Endothelial cell of umbilical vein (primary cell): ENCODE data around the gene STXBP5. TPM values are rescaled to one million over a fixed set of nuclear protein-coding genes. Genes with fewer than 3 reads are reported as not detected.

Experiments
- BruUV-seq: library from RNA; stranded (reverse); fragments of 400-500 nt; replicated peaks from 2 replicates; lab custom pipeline; 2021; lab: Mats Ljungman, UMichigan
- CTCF ChIA-PET: fragments of 300-600, 350-600 bp; sonication (Branson Sonifier 250); formaldehyde crosslinking; loops from one replicate; lab custom pipeline; 2021; ENCODE audit warnings: antibody characterized with exemption, inconsistent platforms; lab: Charles Lee
- POLR2A ChIA-PET: fragments of 300-600, 350-600 bp; sonication (Branson Sonifier 250); formaldehyde crosslinking; loops from one replicate; lab custom pipeline; 2021; ENCODE audit warnings: antibody characterized with exemption, inconsistent platforms; lab: Charles Lee
- DNase-seq: peaks from one replicate; pipeline ENCODE4 v3.0.0-alpha.2; 2011; ENCODE audit warnings: low read depth, low spot score
- FAIRE-seq: peaks from 2 replicates; lab custom pipeline; 2011; peaks lifted over from hg19 to GRCh38; lab: Jason Lieb, UNC
- H2AFZ ChIP-seq: 2 replicates; pipeline ENCODE4 v1.6.0; 2012; ENCODE audit warnings: low read depth, low read length, control low read depth, inconsistent platforms
- H3K27ac ChIP-seq: 2 replicates; pipeline ENCODE4 v1.5.1; 2011; ENCODE audit warnings: low read depth, mild to moderate bottlenecking, control low read depth, low read length, moderate library complexity; ENCODE audit not compliant: insufficient read depth
- H3K27me3 ChIP-seq, 2 experiments: 2 replicates each; pipeline versions ENCODE4 v1.6.0 to v1.6.1; 2011; ENCODE audit warnings: low read length in 2 of 2, mixed read lengths in 1 of 2; ENCODE audit not compliant: control insufficient read depth in 2 of 2, insufficient read depth in 2 of 2
- H3K36me3 ChIP-seq, 2 experiments: 2 replicates in 1 of 2; 3 replicates in 1 of 2; pipeline ENCODE4 v1.5.1; 2011; ENCODE audit warnings: low read length in 2 of 2, mild to moderate bottlenecking in 1 of 2, moderate library complexity in 1 of 2; ENCODE audit not compliant: control insufficient read depth in 2 of 2, insufficient read depth in 2 of 2; ENCODE audit errors: extremely low read depth in 1 of 2
- H3K4me1 ChIP-seq: 3 replicates; pipeline ENCODE4 v1.5.1; 2011; ENCODE audit warnings: mild to moderate bottlenecking, low read length; ENCODE audit not compliant: control insufficient read depth, insufficient read depth; ENCODE audit errors: extremely low read depth
- H3K4me2 ChIP-seq: 2 replicates; pipeline ENCODE4 v1.6.1; 2011; ENCODE audit warnings: low read length, control low read depth, mixed read lengths; ENCODE audit not compliant: insufficient read depth
- H3K4me3 ChIP-seq, 3 experiments: fragments of 200-600 bp in 1 of 3; sonication (generic), shearing (Covaris generic) in 1 of 3; replicated peaks in 1 of 3; 2 replicates each; pipeline ENCODE4 v1.5.1; 2011 to 2016; ENCODE audit warnings: control low read depth in 3 of 3, low read length in 3 of 3, mild to moderate bottlenecking in 2 of 3, inconsistent platforms in 1 of 3, low read depth in 1 of 3, moderate library complexity in 1 of 3; ENCODE audit not compliant: insufficient read depth in 1 of 3
- H3K79me2 ChIP-seq: 2 replicates; pipeline ENCODE4 v1.6.0; 2012; ENCODE audit warnings: low read length, inconsistent platforms; ENCODE audit not compliant: control insufficient read depth, insufficient read depth
- H3K9ac ChIP-seq: replicated peaks from 2 replicates; pipeline ENCODE3; 2011; ENCODE audit warnings: low read length, control low read depth; ENCODE audit not compliant: insufficient read depth; ENCODE audit errors: extremely low read depth
- H3K9me1 ChIP-seq: replicated peaks from 3 replicates; pipeline ENCODE4 v1.6.0; 2011; ENCODE audit warnings: mild to moderate bottlenecking, low read length; ENCODE audit not compliant: control insufficient read depth, insufficient read depth; ENCODE audit errors: extremely low read depth
- H3K9me3 ChIP-seq: replicated peaks from 2 replicates; pipeline ENCODE4 v1.5.1; 2012; ENCODE audit warnings: low read length, inconsistent platforms; ENCODE audit not compliant: control insufficient read depth, insufficient read depth
- H4K20me1 ChIP-seq: replicated peaks from 2 replicates; pipeline ENCODE3; 2011; ENCODE audit warnings: mild to moderate bottlenecking, low read length; ENCODE audit not compliant: control insufficient read depth, insufficient read depth; ENCODE audit errors: extremely low read depth
- CTCF ChIP-seq, 2 donors: IDR thresholded peaks; 1 replicate in 1 of 2; 2 replicates in 1 of 2; pipeline ENCODE4 v1.5.1; 2011; ENCODE audit warnings: low read length in 2 of 2, mild to moderate bottlenecking in 2 of 2, moderate library complexity in 2 of 2, control low read depth in 1 of 2, inconsistent platforms in 1 of 2, low read depth in 1 of 2; ENCODE audit not compliant: insufficient read depth in 1 of 2; ENCODE audit errors: extremely low read depth in 1 of 2
- EZH2 ChIP-seq: IDR thresholded peaks from 2 replicates; pipeline ENCODE4 v1.6.1; 2012; ENCODE audit warnings: borderline replicate concordance, low read depth, mild to moderate bottlenecking, moderate library complexity, low read length, inconsistent platforms; ENCODE audit not compliant: severe bottlenecking
- FOS ChIP-seq: IDR thresholded peaks from 2 replicates; pipeline ENCODE4 v1.6.1; 2011; ENCODE audit warnings: mild to moderate bottlenecking, low read length, moderate library complexity, borderline replicate concordance; ENCODE audit not compliant: insufficient read depth
- GATA2 ChIP-seq: IDR thresholded peaks from 2 replicates; pipeline ENCODE4 v1.7.0; 2011; ENCODE audit warnings: low read depth, mild to moderate bottlenecking, moderate library complexity, mixed read lengths, low read length; ENCODE audit not compliant: insufficient read length, insufficient read depth
- JUN ChIP-seq: IDR thresholded peaks from 2 replicates; pipeline ENCODE4 v1.6.1; 2011; ENCODE audit warnings: borderline replicate concordance, low read depth; ENCODE audit not compliant: insufficient read length, insufficient read depth
- MAX ChIP-seq: IDR thresholded peaks from 2 replicates; pipeline ENCODE4 v1.6.1; 2011; ENCODE audit not compliant: insufficient read depth, insufficient read length
- MYC ChIP-seq: IDR thresholded peaks from one replicate; pipeline ENCODE4 v1.6.1; 2011; ENCODE audit warnings: mild to moderate bottlenecking, low read depth, low read length
- POLR2A ChIP-seq: IDR thresholded peaks from 2 replicates; pipeline ENCODE4 v1.6.1; 2012; ENCODE audit warnings: low read depth, mild to moderate bottlenecking, control low read depth, low read length
- POLR2AphosphoS5 ChIP-seq: IDR thresholded peaks from 2 replicates; pipeline ENCODE4 v1.6.1; 2012; ENCODE audit warnings: low read depth, mild to moderate bottlenecking, control low read depth, low read length, moderate library complexity; ENCODE audit not compliant: insufficient read depth
- dilution Hi-C: fragments of 300-500 bp; cut with MboI; formaldehyde crosslinking; loops from one replicate; pipeline ENCODE4 v1.15.0; 2019; ENCODE audit warnings: low sequenced_read_pairs; ENCODE audit not compliant: extremely low pct_ligation_motif_present
- intact Hi-C: fragments of 100-400 bp; cut with micrococcal nuclease; formaldehyde crosslinking; loops from one replicate; pipeline ENCODE4 v1.10.0; 2022
- polyA plus RNA-seq, 4 experiments: library from polyadenylated mRNA; depleted of rRNA in 3 of 4; stranded (reverse) in 3 of 4; unstranded in 1 of 4; fragments of >200 nt; gene quantifications; 2 replicates each; pipeline versions ENCODE4 v1.2.1 to v1.2.3, GENCODE V29; 2011 to 2012; ENCODE audit warnings: missing spikeins in 1 of 4
- total RNA-seq: library from RNA; stranded (reverse); gene quantifications from 2 replicates; pipeline ENCODE4 v1.2.3, GENCODE V29; 2021

Gene STXBP5
- total and polyA plus RNA-seq, 2 donors (not counting 3 experiments of a cell fraction or from before 2014, with no cell fraction given), result 7.1 to 21.8 TPM

GRCh38 chr6:147231589-147231988, 27.4 kb downstream of the STXBP5 start:
- no peaks in the 10 kb centered on the region for H3K9me3 ChIP-seq
- H3K36me3 ChIP-seq, result no peaks in the 10 kb centered on the region
- no TSS peak for BruUV-seq
- H3K4me1 ChIP-seq, result peaks cover 4% of the 10 kb centered on the region
- TF ChIP-seq FOS (no peak), JUN (no peak), GATA2 (no peak), CTCF (IDR thresholded peaks at IDR 0.05; ENCODE audit: extremely low read depth in 1 of 2, insufficient read depth in 1 of 2, low read depth in 1 of 2, low read length in 2 of 2) (no peak), POLR2AphosphoS5 (no peak)
- FAIRE-seq (no peak), DNase-seq (no peak)
- H3K4me2 ChIP-seq, result no peak overlapping the region
- H3K27me3 ChIP-seq, result no peaks in the 10 kb centered on the region
- H3K27ac ChIP-seq, result no peak overlapping the region
- ChIA-PET CTCF (interaction anchor here (1.9 kb wide), 1 partner anchor 10 kb away, joined by 6 read pairs; no protein-coding TSS in a partner anchor), POLR2A (no interaction called here)
- no peak overlapping the region for H3K9ac ChIP-seq
- intact Hi-C loops, result no loop called here
- peaks cover 6% of the 10 kb centered on the region for H3K79me2 ChIP-seq
- no peaks in the 10 kb centered on the region for H4K20me1 ChIP-seq
- H2AFZ ChIP-seq, result no peak overlapping the region
- no peak overlapping the region for H3K4me3 ChIP-seq
- dilution Hi-C loops, result no loop called here
- no peaks in the 10 kb centered on the region for H3K9me1 ChIP-seq

GRCh38 chr6:147234685-147235084, 30.5 kb downstream of the STXBP5 start:
- dilution Hi-C loops (no loop called here), intact Hi-C loops (no loop called here)
- no peaks in the 10 kb centered on the region for H3K9me3 ChIP-seq
- FAIRE-seq, result no peak
- H3K9ac ChIP-seq, result no peak overlapping the region
- no peak overlapping the region for H3K4me3 ChIP-seq
- no peak for DNase-seq
- H3K79me2 ChIP-seq, result peaks cover 5% of the 10 kb centered on the region
- no peaks in the 10 kb centered on the region for H4K20me1 ChIP-seq
- H3K27ac ChIP-seq, result no peak overlapping the region
- peaks cover 4% of the 10 kb centered on the region for H3K4me1 ChIP-seq
- ChIA-PET POLR2A (no interaction called here), CTCF (interaction anchor here (1.3 to 1.4 kb wide), 2 partner anchors 12 to 16 kb away, joined by 3 to 4 read pairs; no protein-coding TSS in a partner anchor)
- H3K36me3 ChIP-seq, result no peaks in the 10 kb centered on the region
- H3K4me2 ChIP-seq, result no peak overlapping the region
- no peak overlapping the region for H2AFZ ChIP-seq
- no TSS peak for BruUV-seq
- no peaks in the 10 kb centered on the region for H3K9me1 ChIP-seq
- TF ChIP-seq POLR2A (no peak), GATA2 (no peak), EZH2 (no peak), CTCF (IDR thresholded peaks at IDR 0.05; ENCODE audit: extremely low read depth in 1 of 2, insufficient read depth in 1 of 2, low read depth in 1 of 2, low read length in 2 of 2) (no peak), POLR2AphosphoS5 (no peak), MAX (no peak), JUN (no peak), MYC (no peak), FOS (no peak)
- H3K27me3 ChIP-seq, result no peaks in the 10 kb centered on the region
